IMR-90 (cell line): ENCODE results near the gene CDC42SE1. TPM values are rescaled to one million over a fixed set of nuclear protein-coding genes. Genes with fewer than 3 reads are reported as not detected.

Experiments
- ATAC-seq: fragments of 200-7000 bp; cut with Tn5 transposase; 2 replicates; pipeline ENCODE4 v1.9.1; 2020; ENCODE audit warnings: low read depth, mild to moderate bottlenecking, moderate library complexity
- BruUV-seq: library from RNA; stranded (reverse); fragments of 400-500 nt; replicated peaks from 2 replicates; lab custom pipeline; 2021; lab: Mats Ljungman, UMichigan
- CTCF ChIA-PET: fragments of 300-600 bp; formaldehyde crosslinking; extraction: SDS; loops from one replicate; lab custom pipeline; 2021; ENCODE audit warnings: antibody characterized with exemption; lab: Yijun Ruan, JAX
- POLR2A ChIA-PET: fragments of 300-600 bp; sonication (Branson Sonifier 250); formaldehyde crosslinking; loops from one replicate; lab custom pipeline; 2022; ENCODE audit warnings: antibody characterized with exemption; ENCODE audit not compliant: unreplicated experiment; lab: Charles Lee
- DNase-seq: peaks from one replicate; pipeline ENCODE4 v3.0.0; 2013
- H2AFZ ChIP-seq: replicated peaks from 2 replicates; pipeline ENCODE3; 2013; ENCODE audit warnings: low read length, mild to moderate bottlenecking; ENCODE audit not compliant: poor library complexity
- H2AK5ac ChIP-seq: 2 replicates; pipeline ENCODE4 v1.6.1; 2013; ENCODE audit warnings: low read depth, low read length, inconsistent platforms
- H2AK9ac ChIP-seq: replicated peaks from 2 replicates; pipeline ENCODE3; 2013; ENCODE audit warnings: mild to moderate bottlenecking, low read depth, low read length, moderate library complexity; ENCODE audit not compliant: poor library complexity
- H2BK120ac ChIP-seq: 2 replicates; pipeline ENCODE4 v1.6.1; 2013; ENCODE audit warnings: low read depth, low read length, inconsistent platforms
- H2BK15ac ChIP-seq: 3 replicates; pipeline ENCODE4 v1.6.1; 2013; ENCODE audit warnings: low read depth, low read length, inconsistent platforms
- H2BK20ac ChIP-seq: 2 replicates; pipeline ENCODE4 v1.6.1; 2013; ENCODE audit warnings: low read depth, mild to moderate bottlenecking, inconsistent platforms, low read length, moderate library complexity
- H2BK5ac ChIP-seq: 2 replicates; pipeline ENCODE4 v1.6.1; 2013; ENCODE audit warnings: mild to moderate bottlenecking, low read depth, low read length, inconsistent platforms; ENCODE audit not compliant: poor library complexity, severe bottlenecking
- H3K14ac ChIP-seq: replicated peaks from 2 replicates; pipeline ENCODE4 v1.6.1; 2013; ENCODE audit warnings: low read depth, low read length, inconsistent platforms
- H3K18ac ChIP-seq: 2 replicates; pipeline ENCODE4 v1.6.1; 2013; ENCODE audit warnings: low read depth, low read length, control low read depth
- H3K23ac ChIP-seq: 2 replicates; pipeline ENCODE4 v1.6.1; 2013; ENCODE audit warnings: low read depth, low read length, inconsistent platforms
- H3K27ac ChIP-seq: 2 replicates; pipeline ENCODE4 v1.5.1; 2013; ENCODE audit warnings: mild to moderate bottlenecking, control low read depth, low read length; ENCODE audit not compliant: insufficient read depth
- H3K27me3 ChIP-seq: 2 replicates; pipeline ENCODE4 v1.6.1; 2013; ENCODE audit warnings: low read length; ENCODE audit not compliant: control insufficient read depth, insufficient read depth
- H3K36me3 ChIP-seq: 2 replicates; pipeline ENCODE4 v1.6.1; 2013; ENCODE audit warnings: low read length, mixed read lengths; ENCODE audit not compliant: control insufficient read depth, insufficient read depth
- H3K4ac ChIP-seq: 2 replicates; pipeline ENCODE4 v1.6.1; 2013; ENCODE audit warnings: low read depth, low read length, inconsistent platforms
- H3K4me1 ChIP-seq: 2 replicates; pipeline ENCODE4 v1.6.1; 2013; ENCODE audit warnings: low read length, mixed read lengths; ENCODE audit not compliant: control insufficient read depth, insufficient read depth
- H3K4me2 ChIP-seq: 2 replicates; pipeline ENCODE4 v1.6.1; 2013; ENCODE audit warnings: low read depth, mild to moderate bottlenecking, control low read depth, low read length, moderate library complexity
- H3K4me3 ChIP-seq: 2 replicates; pipeline ENCODE4 v1.5.1; 2013; ENCODE audit warnings: low read depth, mild to moderate bottlenecking, control low read depth, low read length, moderate library complexity; ENCODE audit not compliant: insufficient read depth
- H3K56ac ChIP-seq: 2 replicates; pipeline ENCODE4 v1.6.1; 2013; ENCODE audit warnings: low read length, inconsistent platforms; ENCODE audit not compliant: insufficient read depth; ENCODE audit errors: extremely low read depth
- H3K79me1 ChIP-seq, 2 experiments: 2 replicates each; pipeline ENCODE4 v1.6.1; 2013; ENCODE audit warnings: low read length in 2 of 2, inconsistent platforms in 1 of 2, low read depth in 1 of 2
- H3K9ac ChIP-seq: 2 replicates; pipeline ENCODE4 v1.6.1; 2013; ENCODE audit warnings: low read depth, low read length, control low read depth
- H3K9me1 ChIP-seq: 2 replicates; pipeline ENCODE4 v1.6.1; 2013; ENCODE audit warnings: low read length, inconsistent platforms; ENCODE audit not compliant: insufficient read depth
- H3K9me3 ChIP-seq: 2 replicates; pipeline ENCODE4 v1.6.1; 2013; ENCODE audit warnings: low read length; ENCODE audit not compliant: control insufficient read depth, insufficient read depth
- H4K20me1 ChIP-seq: 2 replicates; pipeline ENCODE4 v1.6.1; 2013; ENCODE audit warnings: low read length, inconsistent platforms; ENCODE audit not compliant: insufficient read depth
- H4K5ac ChIP-seq: 2 replicates; pipeline ENCODE4 v1.6.1; 2013; ENCODE audit warnings: mild to moderate bottlenecking, low read depth, low read length, control low read depth
- H4K8ac ChIP-seq, 2 experiments: 2 replicates each; pipeline ENCODE4 v1.6.1; 2013; ENCODE audit warnings: low read depth in 2 of 2, low read length in 2 of 2, control low read depth in 1 of 2, inconsistent platforms in 1 of 2
- H4K91ac ChIP-seq: 2 replicates; pipeline ENCODE4 v1.6.1; 2013; ENCODE audit warnings: low read depth, low read length, inconsistent platforms; ENCODE audit not compliant: insufficient read depth
- POLR2A ChIP-seq: IDR thresholded peaks from 2 replicates; pipeline ENCODE4 v1.6.1; 2012; ENCODE audit warnings: mild to moderate bottlenecking, low read depth, low read length
- SMC3 ChIP-seq: fragments of 150-350 bp; IDR thresholded peaks from 2 replicates; pipeline ENCODE4 v1.6.1; 2016; ENCODE audit warnings: low read depth, mild to moderate bottlenecking, antibody characterized with exemption, low read length, moderate library complexity
- WGBS, 2 experiments: methylation state at CpG; one replicate each; pipeline versions ENCODE4 v1.1.5 to v1.1.7; 2013; ENCODE audit warnings: missing lambda C conversion rate in 2 of 2; ENCODE audit not compliant: insufficient read length in 1 of 2; ENCODE audit errors: extremely low coverage in 2 of 2; 5-methylcytosine and 5-hydroxymethylcytosine counted together
- dilution Hi-C: fragments of 300-500 bp; cut with HindIII; formaldehyde crosslinking; loops from one replicate; pipeline ENCODE4 v1.14.3; 2018; ENCODE audit warnings: low sequenced_read_pairs; ENCODE audit not compliant: unreplicated experiment
- in situ Hi-C: fragments of 300-500 bp; cut with MboI; formaldehyde crosslinking; loops from 3 replicates; pipeline ENCODE4 v1.14.3; 2019; ENCODE audit warnings: low sequenced_read_pairs, inconsistent platforms, mixed read lengths
- intact Hi-C: fragments of 100-400 bp; cut with micrococcal nuclease; formaldehyde crosslinking; loops from 2 replicates; pipeline ENCODE4 v1.10.0; 2022
- polyA plus RNA-seq, 3 experiments: library from polyadenylated mRNA; depleted of rRNA; stranded (reverse); fragments of >200 nt; gene quantifications; 2 replicates each; pipeline ENCODE4 v1.2.3, GENCODE V29; 2012; ENCODE audit warnings: low replicate concordance in 1 of 3
- total RNA-seq: library from RNA; depleted of rRNA; stranded (reverse); fragments of >200 nt; gene quantifications from 2 replicates; pipeline ENCODE4 v1.2.3, GENCODE V29; 2012

Gene CDC42SE1
- total and polyA plus RNA-seq, 2 of the 4 experiments (the other 2 are of a cell fraction): 47.0 to 58.5 TPM

GRCh38 chr1:151050051-151050688 is 9.3 kb downstream of the CDC42SE1 start:
- H4K5ac ChIP-seq: no peak overlapping the region
- no peaks in the 10 kb centered on the region for H3K9me3 ChIP-seq
- TF ChIP-seq SMC3: no peak
- TF ChIP-seq POLR2A: peak; percentile 18
- ChIA-PET CTCF (interaction anchor here (0.6 kb wide), 2 partner anchors 105 to 541 kb away, joined by 3 to 8 read pairs; no protein-coding TSS in a partner anchor), POLR2A (no interaction called here)
- in situ Hi-C loops: no loop called here
- no peak overlapping the region for H2AFZ ChIP-seq
- no peak overlapping the region for H3K18ac ChIP-seq
- no peak overlapping the region for H2BK15ac ChIP-seq
- no peak for DNase-seq
- no peak overlapping the region for H2BK5ac ChIP-seq
- no peak for ATAC-seq
- H3K27me3 ChIP-seq: no peaks in the 10 kb centered on the region
- H3K4ac ChIP-seq: no peak overlapping the region
- no peak overlapping the region for H3K56ac ChIP-seq
- no peak overlapping the region for H3K4me3 ChIP-seq
- H3K9ac ChIP-seq: no peak overlapping the region
- WGBS, 2 experiments: no CpG with 5 or more reads among the region's 2 CpGs
- H3K36me3 ChIP-seq: peaks cover 34% of the 10 kb centered on the region
- H3K79me1 ChIP-seq: peaks cover 18 to 63% of the 10 kb centered on the region in 2 experiments
- no peak overlapping the region for H3K14ac ChIP-seq
- H2AK5ac ChIP-seq: no peak overlapping the region
- H3K23ac ChIP-seq: no peak overlapping the region
- H3K27ac ChIP-seq: no peak overlapping the region
- H2BK20ac ChIP-seq: no peak overlapping the region
- no peak overlapping the region for H2AK9ac ChIP-seq
- dilution Hi-C loops: no loop called here
- no peak overlapping the region for H2BK120ac ChIP-seq
- H3K9me1 ChIP-seq: peaks cover 7% of the 10 kb centered on the region; the same call in 1 of the 2 replicates
- H4K91ac ChIP-seq: no peak overlapping the region
- intact Hi-C loops: no loop called here
- BruUV-seq: no TSS peak
- H3K4me2 ChIP-seq: no peak overlapping the region
- H3K4me1 ChIP-seq: peaks cover 8% of the 10 kb centered on the region
- no peak overlapping the region for H4K8ac ChIP-seq
- peaks cover 17% of the 10 kb centered on the region; the same call in 1 of the 2 replicates for H4K20me1 ChIP-seq
